Sigmoid colon (tissue), 7 donors: ENCODE measurements around the gene TCERG1L. TPM values are rescaled to one million over a fixed set of nuclear protein-coding genes. Genes with fewer than 3 reads are reported as not detected.

Source experiments
- DNase-seq: peaks from one replicate; pipeline ENCODE4 v3.0.0-alpha.2; 2019
- H3K27ac ChIP-seq, 4 donors: fragments of 200-600 bp; sonication (generic); one replicate each; pipeline ENCODE4 v1.5.1; 2016 to 2019; ENCODE audit warnings: mild to moderate bottlenecking in 1 of 4
- H3K27me3 ChIP-seq, 3 donors: fragments of 200-600 bp; sonication (generic); one replicate each; pipeline ENCODE4 v1.5.1; 2019; ENCODE audit warnings: mild to moderate bottlenecking in 1 of 3
- H3K36me3 ChIP-seq, 4 donors: fragments of 200-600 bp; sonication (generic); one replicate each; pipeline ENCODE4 v1.5.1; 2016 to 2019
- H3K4me1 ChIP-seq, 4 donors: fragments of 200-600 bp; sonication (generic); one replicate each; pipeline ENCODE4 v1.5.1; 2017 to 2019
- H3K4me3 ChIP-seq, 4 donors: fragments of 200-600 bp; sonication (generic); one replicate each; pipeline ENCODE4 v1.5.1; 2017 to 2019; ENCODE audit warnings: mild to moderate bottlenecking in 2 of 4, moderate library complexity in 1 of 4
- H3K9me3 ChIP-seq, 4 donors: fragments of 200-600 bp in 3 of 4; sonication (generic) in 3 of 4; one replicate each; pipeline versions ENCODE4 v1.5.1 to v1.6.1; 2013 to 2019
- EP300 ChIP-seq, 4 donors: sonication (generic); formaldehyde crosslinking; IDR thresholded peaks; one replicate each; pipeline ENCODE4 v1.6.1; 2017; ENCODE audit warnings: antibody characterized with exemption in 4 of 4
- POLR2A ChIP-seq, 2 donors: fragments of 450-650 bp; IDR thresholded peaks; one replicate each; pipeline ENCODE4 v1.6.1; 2016; ENCODE audit warnings: antibody characterized with exemption in 2 of 2, mild to moderate bottlenecking in 2 of 2, moderate library complexity in 2 of 2
- POLR2AphosphoS5 ChIP-seq, 4 donors: sonication (generic); formaldehyde crosslinking; IDR thresholded peaks; one replicate each; pipeline ENCODE4 v1.6.1; 2017; ENCODE audit warnings: antibody characterized with exemption in 4 of 4
- WGBS, 2 donors: extraction: QIAGEN DNeasy Blood & Tissue Kit; methylation state at CpG; one replicate each; pipeline ENCODE4 v1.1.7; 2013; 5-methylcytosine and 5-hydroxymethylcytosine counted together
- intact Hi-C: fragments of 100-400 bp; cut with DNase I; formaldehyde crosslinking; loops from one replicate; pipeline ENCODE4 v1.15.1; 2023
- polyA plus RNA-seq, 3 donors: library from polyadenylated mRNA; stranded (reverse); fragments of 200-250 nt; gene quantifications; one replicate each; pipeline ENCODE4 v1.2.3, GENCODE V29; 2013
- total RNA-seq, 4 donors: library from RNA; depleted of rRNA; stranded (reverse); fragments of >200 nt; gene quantifications; one replicate each; pipeline ENCODE4 v1.1.0, GENCODE V29; 2016
- TF ChIP-seq, protein P1 (sequence below), 4 experiments: fragments of 450-650 bp in 3 of 4; fragments of 200-600 bp in 1 of 4; IDR thresholded peaks; one replicate each; pipeline ENCODE4 v1.5.1; 2016 to 2019; ENCODE audit warnings: antibody characterized with exemption in 4 of 4, mild to moderate bottlenecking in 3 of 4, moderate library complexity in 2 of 4
- donor health status: healthy with polysubstance abuse.
- donor health status: Bipolar disorder and iron deficiency.
- donor health status: healthy.

The TCERG1L gene
- total and polyA plus RNA-seq, 7 donors, result under 0.01 to 0.55 (median 0.10) TPM; not detected in 4

DNA sequence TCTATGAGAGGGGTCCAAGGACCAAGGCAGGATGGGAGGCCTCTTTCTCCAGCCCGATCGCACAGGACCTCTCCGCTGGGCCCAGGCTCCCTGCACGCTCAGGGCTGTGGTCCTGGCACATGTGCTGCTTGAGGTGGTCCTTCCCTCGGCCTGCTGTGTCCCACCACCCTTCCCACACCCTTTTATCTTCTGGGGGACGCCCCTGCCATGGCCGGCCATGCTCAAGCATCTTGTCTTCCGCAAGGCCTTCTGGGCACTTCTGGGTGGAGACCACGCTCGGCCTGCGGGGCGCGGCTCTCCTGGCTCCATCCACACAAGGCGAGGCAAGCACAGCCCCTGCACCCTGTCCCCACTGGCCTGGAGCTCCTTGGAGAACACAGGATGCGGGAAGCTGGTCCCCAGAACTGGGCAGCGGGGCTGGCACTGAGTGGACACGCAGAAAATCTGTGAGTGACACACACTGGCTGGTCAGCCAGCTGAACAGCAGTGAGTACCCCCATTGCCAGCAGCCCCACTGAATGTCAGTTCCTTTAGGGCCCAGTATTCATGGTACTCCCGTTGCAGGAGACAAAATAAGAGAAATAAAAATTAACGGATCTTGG, 115.9 kb downstream of the TCERG1L start:
- Histone ChIP-seq H3K4me3 (no peak overlapping the region), H3K27ac (no peak overlapping the region), H3K4me1 (no peaks in the 10 kb centered on the region), H3K27me3 (no peaks in the 10 kb centered on the region), H3K36me3 (no peaks in the 10 kb centered on the region), H3K9me3 (no peaks in the 10 kb centered on the region)
- DNase-seq, result peak; percentile 56
- TF ChIP-seq EP300 (IDR thresholded peaks at IDR 0.05), result no peak
- no peak for TF ChIP-seq POLR2AphosphoS5 (IDR thresholded peaks at IDR 0.05)
- TF ChIP-seq, protein P1, sequence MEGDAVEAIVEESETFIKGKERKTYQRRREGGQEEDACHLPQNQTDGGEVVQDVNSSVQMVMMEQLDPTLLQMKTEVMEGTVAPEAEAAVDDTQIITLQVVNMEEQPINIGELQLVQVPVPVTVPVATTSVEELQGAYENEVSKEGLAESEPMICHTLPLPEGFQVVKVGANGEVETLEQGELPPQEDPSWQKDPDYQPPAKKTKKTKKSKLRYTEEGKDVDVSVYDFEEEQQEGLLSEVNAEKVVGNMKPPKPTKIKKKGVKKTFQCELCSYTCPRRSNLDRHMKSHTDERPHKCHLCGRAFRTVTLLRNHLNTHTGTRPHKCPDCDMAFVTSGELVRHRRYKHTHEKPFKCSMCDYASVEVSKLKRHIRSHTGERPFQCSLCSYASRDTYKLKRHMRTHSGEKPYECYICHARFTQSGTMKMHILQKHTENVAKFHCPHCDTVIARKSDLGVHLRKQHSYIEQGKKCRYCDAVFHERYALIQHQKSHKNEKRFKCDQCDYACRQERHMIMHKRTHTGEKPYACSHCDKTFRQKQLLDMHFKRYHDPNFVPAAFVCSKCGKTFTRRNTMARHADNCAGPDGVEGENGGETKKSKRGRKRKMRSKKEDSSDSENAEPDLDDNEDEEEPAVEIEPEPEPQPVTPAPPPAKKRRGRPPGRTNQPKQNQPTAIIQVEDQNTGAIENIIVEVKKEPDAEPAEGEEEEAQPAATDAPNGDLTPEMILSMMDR (IDR thresholded peaks at IDR 0.05), result no peak
- intact Hi-C loops, result no loop called here
- WGBS, 2 donors, result 79 to 82% methylated on average over 19 of the region's 19 CpGs

DNA sequence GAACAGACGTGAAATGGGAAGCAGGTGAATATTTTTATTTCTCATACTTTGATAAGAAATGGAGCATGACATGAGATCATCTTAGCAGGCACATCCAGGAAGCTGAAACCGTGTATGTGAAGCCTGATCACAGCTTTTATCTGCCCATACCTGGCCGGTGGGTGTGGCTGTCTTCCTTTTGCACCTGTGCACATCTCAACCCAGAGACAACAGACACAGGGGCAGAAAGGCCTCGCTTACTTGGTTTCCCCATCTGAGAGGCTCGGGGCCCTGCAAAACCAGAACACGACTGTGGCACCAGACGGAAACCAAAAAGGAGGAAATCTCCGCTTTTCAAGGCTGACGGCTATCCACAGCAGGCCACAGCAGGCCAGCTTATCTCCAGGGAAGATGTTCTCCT, 116.4 kb downstream of the TCERG1L start:
- no peak overlapping the region for H3K27ac ChIP-seq
- H3K36me3 ChIP-seq, result no peaks in the 10 kb centered on the region
- WGBS, 2 donors, result 79 to 83% methylated on average over 9 of the region's 9 CpGs
- intact Hi-C loops, result no loop called here
- no peaks in the 10 kb centered on the region for H3K27me3 ChIP-seq
- no peaks in the 10 kb centered on the region for H3K9me3 ChIP-seq
- no peaks in the 10 kb centered on the region for H3K4me1 ChIP-seq
- TF ChIP-seq EP300 (IDR thresholded peaks at IDR 0.05) (no peak), POLR2AphosphoS5 (IDR thresholded peaks at IDR 0.05) (no peak), POLR2A (IDR thresholded peaks at IDR 0.05) (no peak)
- TF ChIP-seq, protein P1 (IDR thresholded peaks at IDR 0.05), result no peak
- peak; percentile 48 for DNase-seq
- H3K4me3 ChIP-seq, result no peak overlapping the region

DNA sequence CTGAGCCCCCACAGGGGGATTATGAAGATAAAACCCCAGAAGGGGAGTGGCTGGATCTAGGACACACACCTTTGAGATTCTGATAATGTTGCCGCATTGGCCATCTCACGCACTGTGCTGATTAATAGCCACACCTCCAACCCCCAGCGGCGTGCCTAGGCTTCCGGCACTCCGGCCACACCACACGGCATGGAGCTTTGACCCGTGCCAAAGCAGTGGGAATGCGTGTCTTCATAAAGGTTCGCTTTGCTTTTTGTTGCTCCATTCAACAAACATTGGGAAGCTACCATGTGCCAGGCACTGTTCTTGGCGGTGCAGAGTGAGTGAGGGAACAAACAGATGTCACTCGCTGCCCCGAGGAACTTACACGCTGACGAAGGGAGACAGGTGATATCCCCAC, 117.6 kb downstream of the TCERG1L start:
- Histone ChIP-seq H3K4me1 (no peaks in the 10 kb centered on the region), H3K36me3 (no peaks in the 10 kb centered on the region), H3K4me3 (no peak overlapping the region), H3K27ac (no peak overlapping the region), H3K9me3 (no peaks in the 10 kb centered on the region), H3K27me3 (no peaks in the 10 kb centered on the region)
- intact Hi-C loops, result no loop called here
- DNase-seq, result no peak
- WGBS, 2 donors, result 94 to 95% methylated on average over 15 of the region's 15 CpGs
- TF ChIP-seq, protein P1 (IDR thresholded peaks at IDR 0.05), result no peak
- TF ChIP-seq EP300 (IDR thresholded peaks at IDR 0.05) (no peak), POLR2AphosphoS5 (IDR thresholded peaks at IDR 0.05) (no peak), POLR2A (IDR thresholded peaks at IDR 0.05) (no peak)

DNA sequence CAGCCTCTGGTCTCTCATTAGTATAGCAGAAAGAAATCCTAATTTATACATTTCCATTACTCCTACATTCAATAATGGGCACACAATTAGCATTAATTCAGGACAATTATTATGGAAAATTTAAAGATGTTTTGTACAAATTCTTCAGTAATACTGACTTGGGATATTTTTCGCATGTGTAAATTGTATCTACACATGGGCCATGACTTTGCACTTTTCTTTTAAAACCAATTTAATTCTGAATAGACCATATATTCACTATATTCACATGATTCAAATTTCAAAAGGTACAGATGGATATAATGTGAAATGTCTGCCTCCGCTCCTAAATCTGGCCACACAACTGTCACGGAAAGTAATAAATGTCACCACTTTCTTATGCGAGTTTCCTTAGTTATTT, 123.0 kb downstream of the TCERG1L start:
- 92% methylated on average over 4 of the region's 4 CpGs for WGBS, 2 donors
- DNase-seq, result no peak
- Histone ChIP-seq H3K27me3 (no peaks in the 10 kb centered on the region), H3K27ac (no peak overlapping the region), H3K4me1 (no peaks in the 10 kb centered on the region), H3K4me3 (no peak overlapping the region), H3K36me3 (no peaks in the 10 kb centered on the region), H3K9me3 (no peaks in the 10 kb centered on the region)
- TF ChIP-seq EP300 (IDR thresholded peaks at IDR 0.05) (no peak), POLR2AphosphoS5 (IDR thresholded peaks at IDR 0.05) (no peak), POLR2A (IDR thresholded peaks at IDR 0.05) (no peak)
- TF ChIP-seq, protein P1 (IDR thresholded peaks at IDR 0.05), result no peak
- intact Hi-C loops, result no loop called here

DNA sequence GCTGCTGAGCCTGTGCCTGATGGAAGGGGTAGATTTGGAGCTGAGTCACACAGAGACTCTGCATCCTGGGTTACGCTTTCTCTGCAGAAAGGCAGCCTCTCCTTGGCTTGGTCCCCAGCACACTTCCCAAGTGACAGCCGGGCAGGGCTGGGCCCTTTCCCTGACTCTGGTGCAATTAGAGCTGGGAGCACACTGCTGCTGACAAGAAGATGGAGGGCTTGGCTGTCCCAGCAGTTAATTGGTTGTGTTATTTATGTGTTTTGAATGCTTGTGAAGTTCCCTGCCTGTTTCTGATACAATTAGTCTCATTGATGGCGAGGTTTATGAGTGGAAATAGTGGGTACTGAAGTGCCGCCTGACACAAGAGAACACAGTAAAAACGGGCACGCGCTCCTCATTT, 123.6 kb downstream of the TCERG1L start:
- no peak for DNase-seq
- no peak for TF ChIP-seq POLR2A (IDR thresholded peaks at IDR 0.05)
- TF ChIP-seq, protein P1 (IDR thresholded peaks at IDR 0.05), result no peak
- no peak for TF ChIP-seq POLR2AphosphoS5 (IDR thresholded peaks at IDR 0.05)
- TF ChIP-seq EP300 (IDR thresholded peaks at IDR 0.05), result no peak
- Histone ChIP-seq H3K9me3 (no peaks in the 10 kb centered on the region), H3K4me1 (no peaks in the 10 kb centered on the region), H3K27me3 (no peaks in the 10 kb centered on the region), H3K27ac (no peak overlapping the region), H3K4me3 (no peak overlapping the region), H3K36me3 (no peaks in the 10 kb centered on the region)
- 68 to 69% methylated on average over 7 of the region's 7 CpGs for WGBS, 2 donors
- intact Hi-C loops, result no loop called here
